Ramos (cell line): ENCODE results near the gene SLC24A3.

Experiments
- in situ Hi-C: fragments of 300-500 bp; cut with MboI; formaldehyde crosslinking; loops from one replicate; pipeline ENCODE4 v1.14.3; 2022; ENCODE audit warnings: low sequenced_read_pairs; ENCODE audit not compliant: unreplicated experiment

Gene SLC24A3

GRCh38 chr20:19557291-19557690, 344.8 kb downstream of the SLC24A3 start:
- in situ Hi-C loops: no loop called here

- in situ Hi-C loops: no loop called here
Observed at GRCh38 chr20:19560881-19561480, 348.5 kb downstream of the SLC24A3 start.

- in situ Hi-C loops: no loop called here
Observed at GRCh38 chr20:19562426-19562825, 350.0 kb downstream of the SLC24A3 start.

- in situ Hi-C loops: no loop called here
Observed at GRCh38 chr20:19564261-19564660, 351.8 kb downstream of the SLC24A3 start.

GRCh38 chr20:19565736-19566135, 353.3 kb downstream of the SLC24A3 start:
- in situ Hi-C loops: no loop called here

GRCh38 chr20:19566226-19566945, 353.9 kb downstream of the SLC24A3 start:
- in situ Hi-C loops: no loop called here

GRCh38 chr20:19568128-19568527, 355.7 kb downstream of the SLC24A3 start:
- in situ Hi-C loops: no loop called here

- in situ Hi-C loops: no loop called here
Observed at GRCh38 chr20:19571996-19572395, 359.6 kb downstream of the SLC24A3 start.

GRCh38 chr20:19577692-19578091, 365.2 kb downstream of the SLC24A3 start:
- in situ Hi-C loops: no loop called here

GRCh38 chr20:19582782-19583181, 370.3 kb downstream of the SLC24A3 start:
- in situ Hi-C loops: loop anchor here (10.0 kb wide), 1 partner anchor 368 kb away; the partner anchor contains the start of gene SLC24A3

GRCh38 chr20:19583532-19584175, 371.2 kb downstream of the SLC24A3 start:
- in situ Hi-C loops: loop anchor here (10.0 kb wide), 1 partner anchor 369 kb away; the partner anchor contains the start of gene SLC24A3

GRCh38 chr20:19588241-19588640, 375.8 kb downstream of the SLC24A3 start:
- in situ Hi-C loops: loop anchor here (10.0 kb wide), 1 partner anchor 373 kb away; the partner anchor contains the start of gene SLC24A3

GRCh38 chr20:19588732-19589131, 376.3 kb downstream of the SLC24A3 start:
- in situ Hi-C loops: loop anchor here (10.0 kb wide), 1 partner anchor 374 kb away; the partner anchor contains the start of gene SLC24A3

- in situ Hi-C loops: loop anchor here (10.0 kb wide), 1 partner anchor 375 kb away; the partner anchor contains the start of gene SLC24A3
Observed at GRCh38 chr20:19589787-19590362, 377.4 kb downstream of the SLC24A3 start.

- in situ Hi-C loops: no loop called here
Observed at GRCh38 chr20:19590382-19590781, 377.9 kb downstream of the SLC24A3 start.

- in situ Hi-C loops: no loop called here
Observed at GRCh38 chr20:19593762-19594161, 381.3 kb downstream of the SLC24A3 start.

- in situ Hi-C loops: no loop called here
Observed at GRCh38 chr20:19594896-19595295, 382.5 kb downstream of the SLC24A3 start.

GRCh38 chr20:19598117-19598850, 385.8 kb downstream of the SLC24A3 start:
- in situ Hi-C loops: no loop called here

- in situ Hi-C loops: no loop called here
Observed at GRCh38 chr20:19599200-19599599, 386.8 kb downstream of the SLC24A3 start.

GRCh38 chr20:19600042-19600441, 387.6 kb downstream of the SLC24A3 start:
- in situ Hi-C loops: no loop called here
